GM12864 (cell line): Measurements from ENCODE around the gene ATF7.
"Not testable (repeated sequence)": the region's sequence is repeated elsewhere in the genome, so short reads cannot be mapped to it uniquely, and the experiment has no call there.

ENCODE experiments used
- DNase-seq: peaks from one replicate; pipeline ENCODE4 v3.0.0-alpha.2; 2011; ENCODE audit warnings: low read depth
- H3K4me3 ChIP-seq: 2 replicates; pipeline ENCODE4 v1.5.1; 2011; ENCODE audit warnings: mild to moderate bottlenecking, low read depth, low read length, control low read depth
- CTCF ChIP-seq: IDR thresholded peaks from 2 replicates; pipeline ENCODE4 v1.5.1; 2011; ENCODE audit warnings: low read depth, mild to moderate bottlenecking, moderate library complexity, low read length, control low read depth, inconsistent platforms; ENCODE audit errors: missing control alignments

ATF7 gene

GRCh38 chr12:53600490-53601295, 25.5 kb downstream of the ATF7 start:
- H3K4me3 ChIP-seq, result no peak overlapping the region; the same call in 1 of the 2 replicates
- DNase-seq, result no peak
- TF ChIP-seq CTCF, result no peak

GRCh38 chr12:53599579-53599978, 26.6 kb downstream of the ATF7 start:
- no peak for TF ChIP-seq CTCF
- no peak for DNase-seq
- no peak overlapping the region for H3K4me3 ChIP-seq

- not testable (repeated sequence) for DNase-seq, H3K4me3 ChIP-seq
Measured at GRCh38 chr12:53598971-53599370, 27.2 kb downstream of the ATF7 start.

GRCh38 chr12:53596920-53597363, 29.2 kb downstream of the ATF7 start:
- TF ChIP-seq CTCF, result no peak
- no peak for DNase-seq
- H3K4me3 ChIP-seq, result no peak overlapping the region

- DNase-seq, result no peak
- TF ChIP-seq CTCF, result no peak
- no peak overlapping the region for H3K4me3 ChIP-seq
Measured at GRCh38 chr12:53594897-53595615, 31.1 kb downstream of the ATF7 start.

- DNase-seq, result no peak
- H3K4me3 ChIP-seq, result no peak overlapping the region
- TF ChIP-seq CTCF, result no peak
Measured at GRCh38 chr12:53593707-53594106, 32.5 kb downstream of the ATF7 start.

GRCh38 chr12:53593031-53593430, 33.2 kb downstream of the ATF7 start:
- H3K4me3 ChIP-seq, result no peak overlapping the region
- TF ChIP-seq CTCF, result no peak
- no peak for DNase-seq
